ENCODE measurements around the gene STX19.
"Not testable (repeated sequence)": the region's sequence is repeated elsewhere in the genome, so short reads cannot be mapped to it uniquely, and the experiment has no call there.

STX19 gene

DNA sequence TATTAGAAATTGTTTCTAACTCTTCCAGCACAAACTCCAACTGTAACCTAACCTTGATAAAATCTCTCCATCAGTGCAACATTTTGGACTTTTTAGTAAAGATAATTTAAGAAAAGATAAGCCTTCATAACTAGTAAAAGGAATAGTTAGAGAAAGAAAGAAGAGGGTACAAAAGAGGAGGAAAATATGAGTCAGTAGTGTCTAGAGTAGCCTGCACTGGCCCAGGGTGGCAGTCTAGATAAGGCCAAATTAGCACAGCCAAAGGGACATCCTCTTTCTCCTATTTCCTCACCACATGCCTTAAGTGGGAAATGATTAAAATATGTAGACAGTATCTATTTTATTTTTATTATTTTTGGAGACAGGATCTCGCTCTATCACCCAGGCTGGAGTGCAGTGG is 58.4 kb downstream of the STX19 start:
- DNase-seq: no peak

- peak; percentile 15 for DNase-seq
Measured at GRCh38 chr3:93969443-93969842, 59.0 kb downstream of the STX19 start.

DNA sequence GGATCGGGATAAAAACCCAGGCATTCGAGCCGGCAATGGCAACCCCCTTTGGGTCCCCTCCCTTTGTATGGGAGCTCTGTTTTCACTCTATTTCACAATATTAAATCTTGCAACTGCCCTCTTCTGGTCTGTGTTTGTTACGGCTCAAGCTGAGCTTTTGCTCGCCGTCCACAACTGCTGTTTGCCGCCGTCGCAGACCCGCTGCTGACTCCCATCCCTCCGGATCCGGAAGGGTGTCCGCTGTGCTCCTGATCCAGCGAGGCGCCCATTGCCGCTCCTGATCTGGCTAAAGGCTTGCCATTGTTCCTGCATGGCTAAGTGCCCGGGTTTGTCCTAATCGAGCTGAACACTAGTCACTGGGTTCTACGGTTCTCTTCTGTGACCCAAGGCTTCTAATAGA is 63.3 kb downstream of the STX19 start:
- not testable (repeated sequence) for DNase-seq

Data from fibroblast of skin of right quadriceps (primary cell).